Endothelial cell (in vitro differentiated cells): ENCODE measurements around the gene MAZ. TPM values are rescaled to one million over a fixed set of nuclear protein-coding genes. Genes with fewer than 3 reads are reported as not detected.
A peak's percentile ranks its signal among the peaks of the same experiment; 100 is the strongest.

Source experiments
- DNase-seq: peaks from one replicate; pipeline ENCODE4 v3.0.0; 2021; ENCODE audit warnings: low spot score
- H3K27ac Mint-ChIP-seq: one replicate; pipeline ENCODE4 v1.8.0; 2021; ENCODE audit warnings: mixed read lengths, inconsistent platforms; ENCODE audit not compliant: unreplicated experiment
- H3K27me3 Mint-ChIP-seq: one replicate; pipeline ENCODE4 v1.8.0; 2021; ENCODE audit warnings: mild to moderate bottlenecking, moderate library complexity, mixed read lengths, inconsistent platforms; ENCODE audit not compliant: unreplicated experiment
- H3K36me3 Mint-ChIP-seq: one replicate; pipeline ENCODE4 v1.8.0; 2021; ENCODE audit warnings: mild to moderate bottlenecking, low read depth, mixed read lengths, inconsistent platforms; ENCODE audit not compliant: unreplicated experiment
- H3K4me1 Mint-ChIP-seq: one replicate; pipeline ENCODE4 v1.8.0; 2021; ENCODE audit warnings: mild to moderate bottlenecking, mixed read lengths, inconsistent platforms; ENCODE audit not compliant: unreplicated experiment
- H3K4me3 Mint-ChIP-seq: one replicate; pipeline ENCODE4 v1.8.0; 2021; ENCODE audit warnings: mild to moderate bottlenecking, mixed read lengths, inconsistent platforms; ENCODE audit not compliant: unreplicated experiment
- H3K9me3 Mint-ChIP-seq: one replicate; pipeline ENCODE4 v1.8.0; 2021; ENCODE audit warnings: mixed read lengths, inconsistent platforms; ENCODE audit not compliant: unreplicated experiment
- CTCF ChIP-seq: fragments of 200-600 bp; sonication (generic); IDR thresholded peaks from one replicate; pipeline ENCODE4 v1.5.0; 2021; ENCODE audit warnings: antibody characterized with exemption; ENCODE audit not compliant: unreplicated experiment
- total RNA-seq: library from RNA; stranded (reverse); fragmentation: NEBNext Ultra II Directional; extraction: Animal tissue kit (Norgen Biotek cat#: 25700); gene quantifications from one replicate; pipeline ENCODE4 v1.2.1, GENCODE V29; 2021; ENCODE audit not compliant: unreplicated experiment

Gene MAZ
- total RNA-seq, 1 donor from 2014 or later, result 407 TPM

- Mint-ChIP-seq H3K4me3 (peak overlapping the region; percentile 97), H3K27ac (no peak overlapping the region), H3K9me3 (no peaks in the 10 kb centered on the region), H3K4me1 (peaks cover 47% of the 10 kb centered on the region), H3K36me3 (peaks cover 13% of the 10 kb centered on the region), H3K27me3 (peaks cover 36% of the 10 kb centered on the region)
- no peak for TF ChIP-seq CTCF
- no peak for DNase-seq
Measured at GRCh38 chr16:29809031-29809747, 2.9 kb downstream of the MAZ start.

- H3K4me1 Mint-ChIP-seq, result peaks cover 52% of the 10 kb centered on the region
- H3K9me3 Mint-ChIP-seq, result no peaks in the 10 kb centered on the region
- H3K36me3 Mint-ChIP-seq, result peaks cover 9% of the 10 kb centered on the region
- TF ChIP-seq CTCF, result no peak
- H3K27ac Mint-ChIP-seq, result peak overlapping the region; percentile 86
- H3K4me3 Mint-ChIP-seq, result peak overlapping the region; percentile 86
- DNase-seq, result no peak
- peaks cover 32% of the 10 kb centered on the region for H3K27me3 Mint-ChIP-seq
Measured at GRCh38 chr16:29809850-29810698, 3.7 kb downstream of the MAZ start.

- no peak for DNase-seq
- Mint-ChIP-seq H3K9me3 (no peaks in the 10 kb centered on the region), H3K4me1 (peaks cover 53% of the 10 kb centered on the region), H3K27me3 (peaks cover 30% of the 10 kb centered on the region), H3K4me3 (peak overlapping the region; percentile 86), H3K36me3 (peaks cover 9% of the 10 kb centered on the region), H3K27ac (peak overlapping the region; percentile 32)
- no peak for TF ChIP-seq CTCF
Measured at GRCh38 chr16:29810699-29811169, 4.4 kb downstream of the MAZ start.

- Mint-ChIP-seq H3K4me1 (peaks cover 53% of the 10 kb centered on the region), H3K4me3 (peak overlapping the region; percentile 86), H3K9me3 (no peaks in the 10 kb centered on the region), H3K27me3 (peaks cover 31% of the 10 kb centered on the region), H3K27ac (peak overlapping the region; percentile 32), H3K36me3 (peaks cover 9% of the 10 kb centered on the region)
- TF ChIP-seq CTCF, result no peak
- peak; percentile 86 for DNase-seq
Measured at GRCh38 chr16:29811170-29811895, 5.0 kb downstream of the MAZ start.
